Testis (tissue), 3 donors: ENCODE measurements around the gene PPIL1. TPM values are rescaled to one million over a fixed set of nuclear protein-coding genes. Genes with fewer than 3 reads are reported as not detected.

Source experiments
- DNase-seq: peaks from one replicate; pipeline ENCODE4 v3.0.0-alpha.2; 2019
- H3K27ac ChIP-seq, 2 donors: fragments of 200-600 bp; sonication (generic); one replicate each; pipeline ENCODE4 v1.5.1; 2019
- H3K27me3 ChIP-seq: fragments of 200-600 bp; sonication (generic); one replicate; pipeline ENCODE4 v1.5.1; 2019
- H3K36me3 ChIP-seq: fragments of 200-600 bp; sonication (generic); one replicate; pipeline ENCODE4 v1.5.1; 2017; ENCODE audit warnings: low read depth; ENCODE audit errors: missing control alignments
- H3K4me1 ChIP-seq: fragments of 200-600 bp; sonication (generic); one replicate; pipeline ENCODE4 v1.5.1; 2019
- H3K4me3 ChIP-seq, 2 donors: fragments of 200-600 bp; sonication (generic); one replicate each; pipeline ENCODE4 v1.5.1; 2017 to 2019
- H3K9me3 ChIP-seq: fragments of 200-600 bp; sonication (generic); one replicate; pipeline ENCODE4 v1.5.1; 2017
- CTCF ChIP-seq, 3 experiments: fragments of 450-650 bp in 2 of 3; fragments of 200-600 bp in 1 of 3; sonication (generic) in 1 of 3; IDR thresholded peaks; one replicate each; pipeline ENCODE4 v1.5.1; 2016 to 2019; ENCODE audit warnings: antibody characterized with exemption in 3 of 3, mild to moderate bottlenecking in 2 of 3, moderate library complexity in 1 of 3
- POLR2A ChIP-seq: fragments of 450-650 bp; IDR thresholded peaks from one replicate; pipeline ENCODE4 v1.6.1; 2017; ENCODE audit warnings: antibody characterized with exemption, mild to moderate bottlenecking, moderate library complexity
- WGBS, 2 donors: methylation state at CpG; one replicate each; pipeline ENCODE4 v1.1.5; 2018; 5-methylcytosine and 5-hydroxymethylcytosine counted together
- intact Hi-C: fragments of 100-400 bp; cut with DNase I; formaldehyde crosslinking; loops from one replicate; pipeline ENCODE4 v1.15.1; 2023; ENCODE audit warnings: low total_unique reads
- polyA plus RNA-seq: library from polyadenylated mRNA; stranded (reverse); fragments of 350-450 nt; fragmentation: Illumina TruSeq; extraction: RNeasy Lipid Tissue Mini Kit (QIAGEN cat#74804); gene quantifications from one replicate; pipeline ENCODE4 v1.2.3, GENCODE V29; 2014; ENCODE audit warnings: low read depth, low replicate concordance; ENCODE audit not compliant: insufficient read depth
- total RNA-seq, 2 donors: library from RNA; depleted of rRNA; stranded (reverse); fragments of >200 nt; gene quantifications; one replicate each; pipeline ENCODE4 v1.2.3, GENCODE V29; 2016

PPIL1 gene
- total and polyA plus RNA-seq, 3 donors from 2014 or later, result 35.0 to 41.2 (median 39.4) TPM

- no peaks in the 10 kb centered on the region for H3K9me3 ChIP-seq
- H3K4me1 ChIP-seq, result peaks cover 27% of the 10 kb centered on the region
- 36 to 77% methylated on average over 2 of the region's 2 CpGs for WGBS, 2 donors
- H3K27me3 ChIP-seq, result no peaks in the 10 kb centered on the region
- DNase-seq, result no peak
- no peak overlapping the region for H3K4me3 ChIP-seq
- intact Hi-C loops, result no loop called here
- no peaks in the 10 kb centered on the region for H3K36me3 ChIP-seq
- H3K27ac ChIP-seq, result peak overlapping the region in 1 of 2 donors; percentile 4
- TF ChIP-seq CTCF (IDR thresholded peaks at IDR 0.05) (no peak), POLR2A (no peak)
Observed at GRCh38 chr6:36830577-36830976, 44.0 kb downstream of the PPIL1 start.

- DNase-seq, result peak; percentile 93
- 24 to 34% methylated on average over 9 to 11 of the region's 11 CpGs for WGBS, 2 donors
- Histone ChIP-seq H3K9me3 (no peaks in the 10 kb centered on the region), H3K36me3 (no peaks in the 10 kb centered on the region), H3K4me3 (no peak overlapping the region), H3K27ac (peak overlapping the region in 1 of 2 donors; percentile 4), H3K4me1 (peaks cover 27% of the 10 kb centered on the region), H3K27me3 (no peaks in the 10 kb centered on the region)
- intact Hi-C loops, result no loop called here
- no peak for TF ChIP-seq CTCF (IDR thresholded peaks at IDR 0.05)
- no peak for TF ChIP-seq POLR2A
Observed at GRCh38 chr6:36829919-36830544, 44.6 kb downstream of the PPIL1 start.

DNA sequence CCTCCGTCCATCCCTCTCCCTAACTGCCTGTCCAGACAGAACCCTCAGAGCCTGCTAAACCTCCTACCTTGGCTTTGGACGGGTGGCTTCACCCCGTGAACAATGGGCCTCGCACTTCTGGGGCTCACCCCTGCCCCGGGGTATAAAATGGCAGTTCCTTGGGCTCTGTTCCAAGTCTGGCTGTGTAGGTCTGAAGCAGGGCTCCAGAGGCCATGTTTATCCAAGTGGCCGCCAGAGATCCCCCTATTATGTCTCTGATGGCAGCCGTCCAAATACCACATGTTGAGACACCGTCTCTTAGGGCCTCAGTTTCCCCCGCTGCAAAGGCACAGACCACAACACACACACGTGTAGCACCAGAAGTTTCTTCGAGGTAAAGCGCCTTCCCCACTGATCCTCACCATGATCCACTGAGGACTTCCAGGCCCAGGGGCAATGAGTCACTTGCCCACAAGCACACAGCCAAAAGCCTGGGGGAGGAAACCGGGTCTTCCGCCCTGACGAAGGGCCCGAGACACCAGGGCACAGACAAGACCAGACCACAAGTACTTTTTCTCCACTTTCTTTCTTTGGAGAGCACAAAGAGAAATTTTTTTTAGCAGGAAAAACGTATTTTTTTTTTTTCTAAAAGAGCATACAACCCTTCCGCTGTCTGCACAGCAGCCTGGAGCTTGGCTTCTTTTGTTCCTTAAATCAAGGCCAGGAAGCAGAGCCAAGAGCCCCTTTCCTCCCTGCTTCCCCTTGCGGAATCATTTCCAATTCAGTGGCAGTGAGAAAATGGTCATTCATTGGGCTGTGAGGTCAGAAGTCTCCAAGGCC is 47.1 kb downstream of the PPIL1 start:
- no peak overlapping the region for H3K4me3 ChIP-seq
- no peaks in the 10 kb centered on the region for H3K9me3 ChIP-seq
- no peaks in the 10 kb centered on the region for H3K36me3 ChIP-seq
- TF ChIP-seq CTCF (IDR thresholded peaks at IDR 0.05) (no peak), POLR2A (no peak)
- H3K4me1 ChIP-seq, result peaks cover 27% of the 10 kb centered on the region
- DNase-seq, result no peak
- peak overlapping the region; percentile 33 to 40 for H3K27ac ChIP-seq
- 51% methylated on average over 19 of the region's 19 CpGs for WGBS, 2 donors
- no peaks in the 10 kb centered on the region for H3K27me3 ChIP-seq
- intact Hi-C loops, result no loop called here

DNA sequence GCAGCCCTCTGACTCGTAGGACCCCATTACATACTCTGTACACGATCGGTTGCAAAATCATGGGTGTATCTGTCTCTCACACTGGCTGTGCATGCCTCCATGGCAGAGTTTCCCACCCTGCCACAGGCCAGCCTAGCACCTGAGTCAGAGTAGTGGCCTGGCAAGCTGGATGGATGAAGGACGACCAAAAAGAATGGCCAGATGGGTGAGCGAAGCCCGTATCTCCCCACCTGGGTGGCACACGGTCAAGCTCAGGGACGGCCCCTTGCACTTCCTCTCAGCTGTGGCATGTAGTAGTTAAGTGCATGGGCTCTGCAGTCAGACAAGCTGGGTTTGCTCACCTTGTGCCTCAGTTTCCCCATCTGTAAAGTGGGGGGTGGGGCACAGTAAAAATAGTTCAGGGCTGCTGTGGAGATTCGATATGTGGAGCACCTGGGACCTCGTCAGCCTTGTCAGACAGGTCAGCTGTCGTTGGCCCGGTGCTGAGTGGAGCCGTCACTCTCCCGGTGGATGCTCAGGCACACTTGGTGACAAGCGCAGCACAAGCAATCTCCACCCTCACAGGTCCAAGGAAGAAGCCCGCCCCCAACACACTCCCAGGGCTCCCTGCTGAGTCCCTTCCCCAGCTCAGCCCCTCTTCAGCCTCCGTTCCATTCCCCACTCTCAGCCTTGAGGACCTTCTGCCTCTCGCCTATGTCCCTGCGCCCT is 47.9 kb downstream of the PPIL1 start:
- no peak for DNase-seq
- intact Hi-C loops, result no loop called here
- TF ChIP-seq CTCF (IDR thresholded peaks at IDR 0.05) (no peak), POLR2A (no peak)
- Histone ChIP-seq H3K4me3 (no peak overlapping the region), H3K4me1 (peaks cover 27% of the 10 kb centered on the region), H3K27ac (no peak overlapping the region), H3K9me3 (no peaks in the 10 kb centered on the region), H3K27me3 (no peaks in the 10 kb centered on the region), H3K36me3 (no peaks in the 10 kb centered on the region)
- WGBS, 2 donors, result 92% methylated on average over 19 of the region's 19 CpGs
